HepG2 (cell line): ENCODE results near the gene S100A6. TPM values are rescaled to one million over a fixed set of nuclear protein-coding genes. Genes with fewer than 3 reads are reported as not detected.

ENCODE experiments used
- ATAC-seq: fragments of 200-7000 bp; cut with Tn5 transposase; 3 replicates; pipeline ENCODE4 v1.9.1; 2020; ENCODE audit warnings: mild to moderate bottlenecking, moderate library complexity
- BruUV-seq: library from RNA; stranded (reverse); fragments of 400-500 nt; replicated peaks from 2 replicates; lab custom pipeline; 2021; lab: Mats Ljungman, UMichigan
- CTCF ChIA-PET: fragments of 300-600 bp; formaldehyde crosslinking; extraction: SDS; loops from one replicate; lab custom pipeline; 2021; ENCODE audit warnings: low total read pairs, inconsistent platforms, low intra/inter-chr PET ratio; lab: Yijun Ruan, JAX
- POLR2A ChIA-PET: fragments of 350-600 bp; sonication (Branson Sonifier 250); formaldehyde crosslinking; loops from one replicate; lab custom pipeline; 2020; ENCODE audit warnings: antibody characterized with exemption, inconsistent platforms; lab: Yijun Ruan, JAX
- DNase-seq: peaks from one replicate; pipeline ENCODE4 v3.0.0-alpha.2; 2015; ENCODE audit warnings: low spot score
- FAIRE-seq: peaks from 3 replicates; lab custom pipeline; 2011; peaks lifted over from hg19 to GRCh38; lab: Jason Lieb, UNC
- H2AFZ ChIP-seq: one replicate; pipeline ENCODE4 v1.6.1; 2011; ENCODE audit warnings: low read length, inconsistent platforms
- H3K27ac ChIP-seq: fragments of 300-600 bp; 3 replicates; pipeline ENCODE4 v1.8.0; 2011; ENCODE audit warnings: mixed run types, mild to moderate bottlenecking, mixed read lengths, low read length, inconsistent platforms; ENCODE audit not compliant: insufficient read depth; ENCODE audit errors: extremely low read length
- H3K27me3 ChIP-seq, 2 experiments: fragments of 200-600 bp in 1 of 2; 2 replicates in 1 of 2; 3 replicates in 1 of 2; pipeline versions ENCODE4 v1.6.0 to v1.8.0; 2011; ENCODE audit warnings: low read length in 2 of 2, mild to moderate bottlenecking in 2 of 2, moderate library complexity in 2 of 2, inconsistent platforms in 1 of 2; ENCODE audit not compliant: insufficient read depth in 2 of 2, control insufficient read depth in 1 of 2
- H3K36me3 ChIP-seq, 2 experiments: fragments of 200-600 bp in 1 of 2; replicated peaks in 1 of 2; 2 replicates in 1 of 2; 3 replicates in 1 of 2; pipeline versions ENCODE4 v1.5.1 to v1.8.0; 2011; ENCODE audit warnings: low read length in 2 of 2, inconsistent platforms in 1 of 2; ENCODE audit not compliant: insufficient read depth in 2 of 2, control insufficient read depth in 1 of 2
- H3K4me1 ChIP-seq: 2 replicates; pipeline ENCODE4 v1.5.1; 2012; ENCODE audit warnings: low read length, inconsistent platforms; ENCODE audit not compliant: insufficient read depth
- H3K4me2 ChIP-seq: 2 replicates; pipeline ENCODE4 v1.6.0; 2011; ENCODE audit warnings: low read depth, low read length, inconsistent platforms
- H3K4me3 ChIP-seq, 3 experiments: fragments of 200-600 bp in 1 of 3; sonication (generic), shearing (Covaris generic) in 1 of 3; replicated peaks in 1 of 3; 2 replicates each; pipeline ENCODE4 v1.5.1; 2011 to 2016; ENCODE audit warnings: low read length in 3 of 3, inconsistent platforms in 2 of 3, low read depth in 2 of 3, mild to moderate bottlenecking in 2 of 3, control low read depth in 1 of 3, mixed read lengths in 1 of 3; ENCODE audit not compliant: insufficient read depth in 1 of 3
- H3K79me2 ChIP-seq: one replicate; pipeline ENCODE4 v1.6.1; 2011; ENCODE audit warnings: low read length, inconsistent platforms; ENCODE audit not compliant: insufficient read depth
- H3K9ac ChIP-seq: 2 replicates; pipeline ENCODE4 v1.6.0; 2011; ENCODE audit warnings: mild to moderate bottlenecking, low read depth, low read length, inconsistent platforms; ENCODE audit not compliant: insufficient read depth
- H3K9me3 ChIP-seq: 2 replicates; pipeline ENCODE4 v1.5.1; 2012; ENCODE audit warnings: mild to moderate bottlenecking, low read length
- H4K20me1 ChIP-seq: 2 replicates; pipeline ENCODE4 v1.6.0; 2011; ENCODE audit warnings: inconsistent platforms, mild to moderate bottlenecking, low read length, moderate library complexity; ENCODE audit not compliant: insufficient read depth
- CEBPB ChIP-seq: IDR thresholded peaks from 2 replicates; pipeline ENCODE4 v1.6.1; 2011; ENCODE audit warnings: low read depth, low read length, improper control_type of control experiment, borderline replicate concordance
- FOXJ3 ChIP-seq: sonication (generic); formaldehyde crosslinking; IDR thresholded peaks from 2 replicates; pipeline ENCODE4 v1.4.0; 2020; ENCODE audit warnings: missing genetic modification reagents, mild to moderate bottlenecking, borderline replicate concordance
- GFI1 ChIP-seq: sonication (generic); formaldehyde crosslinking; IDR thresholded peaks from 2 replicates; pipeline ENCODE4 v1.5.0; 2020; ENCODE audit warnings: missing genetic modification reagents, mild to moderate bottlenecking, borderline replicate concordance
- HNF4A ChIP-seq: sonication (generic); formaldehyde crosslinking; IDR thresholded peaks from 2 replicates; pipeline ENCODE4 v1.4.0; 2020; ENCODE audit warnings: missing genetic modification reagents
- MNT ChIP-seq: fragments of 450-650 bp; IDR thresholded peaks from 2 replicates; pipeline ENCODE4 v1.6.1; 2016
- ONECUT2 ChIP-seq: sonication (generic); formaldehyde crosslinking; IDR thresholded peaks from 2 replicates; pipeline ENCODE4 v1.4.0; 2020; ENCODE audit warnings: missing genetic modification reagents
- RFXAP ChIP-seq: sonication (generic); formaldehyde crosslinking; IDR thresholded peaks from 2 replicates; pipeline ENCODE4 v1.4.0; 2020; ENCODE audit warnings: missing genetic modification reagents, borderline replicate concordance
- SAP130 ChIP-seq: IDR thresholded peaks from 2 replicates; pipeline ENCODE4 v1.6.1; 2016; ENCODE audit warnings: low read depth
- TP53 ChIP-seq: sonication (generic); formaldehyde crosslinking; conservative IDR thresholded peaks from 2 replicates; pipeline ENCODE4 v1.4.0; 2020; ENCODE audit warnings: missing genetic modification reagents
- ZBTB14 ChIP-seq: sonication (generic); formaldehyde crosslinking; IDR thresholded peaks from 2 replicates; pipeline ENCODE4 v1.4.0; 2020; ENCODE audit warnings: missing genetic modification reagents
- ZBTB34 ChIP-seq: sonication (generic); formaldehyde crosslinking; IDR thresholded peaks from 2 replicates; pipeline ENCODE4 v1.8.0; 2022; ENCODE audit warnings: mild to moderate bottlenecking, missing genetic modification reagents
- ZBTB38 ChIP-seq: sonication (generic); formaldehyde crosslinking; IDR thresholded peaks from 2 replicates; pipeline ENCODE4 v1.5.1; 2020; ENCODE audit warnings: mild to moderate bottlenecking, missing genetic modification reagents
- ZBTB7B ChIP-seq: sonication (generic); formaldehyde crosslinking; IDR thresholded peaks from 2 replicates; pipeline ENCODE4 v1.4.0; 2020; ENCODE audit warnings: missing genetic modification reagents
- ZNF441 ChIP-seq: sonication (generic); formaldehyde crosslinking; IDR thresholded peaks from 2 replicates; pipeline ENCODE4 v1.7.0; 2021; ENCODE audit warnings: missing genetic modification reagents, borderline replicate concordance
- WGBS: methylation state at CpG from one replicate; pipeline ENCODE4 v1.1.6; 2017; ENCODE audit warnings: low lambda C conversion rate; 5-methylcytosine and 5-hydroxymethylcytosine counted together
- in situ Hi-C: cut with HindIII; loops from 2 replicates; pipeline ENCODE4 v1.10.0; 2017; ENCODE audit warnings: low pct_unique_long_range_greater_than_20kb; ENCODE audit not compliant: extremely low pct_ligation_motif_present
- intact Hi-C: fragments of 100-400 bp; cut with micrococcal nuclease; formaldehyde crosslinking; loops from one replicate; pipeline ENCODE4 v1.10.0; 2022; ENCODE audit not compliant: unreplicated experiment
- polyA plus RNA-seq, 8 experiments: library from polyadenylated mRNA; depleted of rRNA in 3 of 8; stranded (reverse) in 7 of 8; unstranded in 1 of 8; fragments of >200 nt; fragmentation: Illumina TruSeq in 4 of 8; extraction: Trizol in 4 of 8; gene quantifications; 2 replicates each; pipeline versions ENCODE4 v1.2.1 to v1.2.3, GENCODE V29; 2011 to 2016; ENCODE audit warnings: low read depth in 4 of 8, missing spikeins in 1 of 8, mixed read lengths in 1 of 8; ENCODE audit not compliant: insufficient read depth in 1 of 8
- total RNA-seq, 5 experiments: library from RNA; depleted of rRNA; stranded (reverse); fragments of >200 nt; fragmentation: Illumina TruSeq; extraction: Trizol; gene quantifications; 2 replicates each; pipeline ENCODE4 v1.2.3, GENCODE V29; 2016; ENCODE audit warnings: low read depth in 1 of 5

Gene S100A6
- total and polyA plus RNA-seq, 2 of the 13 experiments (the other 11 are each of a cell fraction or from before 2014, with no cell fraction given) = 72.9 to 85.0 TPM

GRCh38 chr1:153526132-153526543, 9.7 kb downstream of the S100A6 start:
- H3K4me3 ChIP-seq = no peak overlapping the region
- H3K4me2 ChIP-seq = peak overlapping the region; percentile 27; the same call in 1 of the 2 replicates
- POLR2A ChIA-PET = interaction anchor here (0.8 to 2.0 kb wide), 3 partner anchors 10 to 202 kb away, joined by 3 to 6 read pairs (median 3); partner anchors contain the start of genes INTS3 and S100A6
- H3K9ac ChIP-seq = no peak overlapping the region
- H3K27me3 ChIP-seq = no peaks in the 10 kb centered on the region
- no peaks in the 10 kb centered on the region for H3K36me3 ChIP-seq
- no peaks in the 10 kb centered on the region for H3K79me2 ChIP-seq
- CTCF ChIA-PET = no interaction called here
- in situ Hi-C loops = no loop called here
- no peak overlapping the region for H3K27ac ChIP-seq
- H4K20me1 ChIP-seq = no peaks in the 10 kb centered on the region
- ATAC-seq (peak; percentile 56), DNase-seq (peak; percentile 42), FAIRE-seq (peak; percentile 42)
- H2AFZ ChIP-seq = peak overlapping the region; percentile 15
- intact Hi-C loops = no loop called here
- TF ChIP-seq ZBTB38 (CRISPR knock-in tag) (peak; percentile 53; the same call in 1 of the 2 replicates), ZBTB34 (CRISPR knock-in tag) (no peak), GFI1 (no peak), FOXJ3 (CRISPR knock-in tag) (0 out of 2 replicates have a peak, but pooled peaks have one; percentile 14), ONECUT2 (CRISPR knock-in tag) (peak; percentile 60; the same call in 1 of the 2 replicates), MNT (peak; percentile 51; the same call in 1 of the 2 replicates), CEBPB (no peak), TP53 (CRISPR knock-in tag) (0 out of 2 replicates have a peak, but pooled peaks have one; percentile 46), ZBTB7B (CRISPR knock-in tag) (peak; percentile 38; the same call in 1 of the 2 replicates), ZBTB14 (CRISPR knock-in tag) (no peak), RFXAP (no peak), HNF4A (CRISPR knock-in tag) (0 out of 2 replicates have a peak, but pooled peaks have one; percentile 16), SAP130 (CRISPR knock-in tag) (0 out of 2 replicates have a peak, but pooled peaks have one; percentile 12), ZNF441 (CRISPR knock-in tag) (no peak)
- 26% methylated on average over 7 of the region's 8 CpGs for WGBS
- BruUV-seq = no TSS peak
- H3K9me3 ChIP-seq = no peaks in the 10 kb centered on the region
- H3K4me1 ChIP-seq = peaks cover 21% of the 10 kb centered on the region
